Measurements from ENCODE around the gene GSG1.
A peak's percentile ranks its signal among the peaks of the same experiment; 100 is the strongest.

Gene GSG1

DNA sequence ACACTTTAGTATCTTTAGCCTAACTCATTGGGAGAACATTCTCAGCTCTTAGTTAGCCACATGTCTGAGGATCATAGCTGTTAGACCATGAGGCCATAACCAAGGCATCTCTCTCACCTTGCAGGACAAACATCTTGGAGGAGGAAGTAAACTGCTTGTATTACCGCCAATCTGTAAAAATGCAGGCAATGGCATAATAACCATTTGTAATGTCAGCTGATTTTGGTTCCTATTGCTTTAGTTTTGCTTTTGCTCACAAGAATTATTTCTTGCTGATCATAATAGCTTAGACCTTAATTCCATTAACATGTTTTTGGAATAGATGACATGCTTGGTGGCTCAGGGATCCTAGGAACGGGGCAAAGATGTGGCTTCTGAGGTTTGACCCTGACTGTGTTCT is 16.4 kb upstream of the GSG1 start:
- DNase-seq (ENCODE audit: low read depth in 2 of 2), result no peak

- DNase-seq (ENCODE audit: low read depth in 2 of 2), result no peak
Observed at GRCh38 chr12:13117029-13117428, 13.6 kb upstream of the GSG1 start.

DNA sequence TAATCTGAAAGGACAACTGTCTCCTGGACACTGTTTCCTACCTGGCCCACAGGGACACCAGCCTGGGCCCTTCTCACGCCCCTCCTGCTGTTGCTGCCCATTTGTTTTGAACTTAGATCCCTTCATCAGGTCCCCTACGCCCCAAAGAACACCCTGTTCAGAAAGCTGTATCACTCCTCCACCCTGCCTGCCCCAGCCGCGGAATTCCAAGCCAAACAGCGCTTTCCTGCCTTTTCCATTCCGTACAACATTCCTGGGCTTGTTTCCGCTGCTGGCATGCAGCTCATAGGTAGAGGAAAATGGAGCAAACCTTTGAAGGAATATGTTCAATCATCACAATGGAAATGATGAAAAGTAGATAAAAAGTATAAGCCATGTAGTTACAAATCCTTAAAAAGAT is 12.8 kb upstream of the GSG1 start:
- DNase-seq (ENCODE audit: low read depth in 2 of 2), result no peak

DNA sequence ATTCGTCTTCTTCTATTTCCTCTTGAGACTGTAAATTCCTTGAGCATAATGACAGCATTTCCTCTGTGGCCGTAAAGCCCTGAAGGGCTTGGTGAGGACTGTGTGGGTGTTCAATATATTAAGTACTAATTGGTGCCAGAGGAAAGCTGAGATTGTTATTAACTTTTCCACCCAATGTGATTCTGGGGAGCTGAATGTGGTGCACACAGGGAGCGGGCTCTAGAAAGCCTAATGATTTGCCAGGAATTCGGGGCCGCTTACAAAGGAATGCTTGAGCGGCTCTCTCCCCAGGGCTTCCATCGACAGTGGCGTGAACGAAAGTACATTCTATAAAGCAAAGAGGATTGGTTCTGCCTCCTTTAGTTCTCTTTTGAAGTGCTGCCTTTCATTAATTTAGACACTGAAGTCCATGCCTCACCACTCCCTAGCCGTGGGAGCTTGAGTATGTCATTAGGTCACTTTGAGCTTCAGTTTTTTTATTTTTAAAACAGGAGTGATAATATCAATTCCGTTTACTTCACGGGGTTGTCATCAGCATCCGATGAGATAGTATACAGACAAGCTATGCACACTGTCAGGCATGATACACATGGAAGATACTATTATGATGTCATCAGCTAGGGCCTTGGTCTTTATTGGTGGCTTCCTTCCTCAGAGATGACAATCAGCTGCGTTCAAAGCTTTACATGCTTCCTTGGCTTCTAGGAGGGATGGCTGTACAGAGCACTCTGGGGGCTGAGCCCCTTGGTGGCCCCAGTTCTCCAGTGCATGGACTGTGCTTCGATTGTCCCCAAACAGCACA is 11.0 kb upstream of the GSG1 start:
- no peak for DNase-seq (ENCODE audit: low read depth in 2 of 2)

DNA sequence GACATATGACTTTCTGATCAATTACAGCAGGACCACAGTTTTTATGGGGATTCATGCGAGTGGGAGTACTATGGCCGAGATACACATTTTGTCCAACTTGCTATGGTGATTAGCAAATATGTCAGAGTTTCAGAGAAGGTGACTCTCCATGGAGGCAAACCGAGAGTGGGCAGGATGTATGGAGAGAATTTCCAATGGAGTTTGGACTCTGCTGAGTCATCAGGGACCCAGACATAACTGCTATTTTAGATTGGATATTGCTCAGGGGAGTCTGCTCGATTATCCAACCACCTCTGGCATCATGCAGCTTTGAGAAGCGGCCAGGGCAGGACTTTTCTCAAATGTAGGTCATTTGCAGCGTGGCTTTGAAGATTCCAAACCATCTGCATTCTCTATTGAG is 9.5 kb upstream of the GSG1 start:
- no peak for DNase-seq (ENCODE audit: low read depth in 2 of 2)

DNA sequence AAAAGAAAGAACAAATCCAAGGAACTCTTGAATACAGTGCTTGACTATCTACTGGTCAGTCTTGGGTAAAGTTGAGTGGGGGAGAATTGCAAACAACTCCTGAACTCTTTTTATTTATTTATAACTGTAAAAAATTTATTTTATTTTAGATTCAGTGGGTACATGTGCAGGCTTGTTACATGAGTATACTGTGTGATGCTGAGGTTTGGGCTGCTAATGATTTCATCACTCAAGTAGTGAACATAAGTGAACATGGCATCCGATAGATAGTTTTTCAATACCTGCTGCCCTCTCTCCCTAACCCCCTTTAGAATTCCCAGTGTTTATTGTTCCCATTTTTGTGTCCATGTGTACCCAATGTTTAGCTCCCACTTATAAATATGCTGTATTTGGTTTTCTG is 3.2 kb upstream of the GSG1 start:
- no peak for DNase-seq (ENCODE audit: low read depth in 2 of 2)

- no peak for DNase-seq (ENCODE audit: low read depth in 2 of 2)
Observed at GRCh38 chr12:13105781-13106180, 2.3 kb upstream of the GSG1 start.

GRCh38 chr12:13104409-13104808 is 942 bp upstream of the GSG1 start:
- no peak for DNase-seq (ENCODE audit: low read depth in 2 of 2)

DNA sequence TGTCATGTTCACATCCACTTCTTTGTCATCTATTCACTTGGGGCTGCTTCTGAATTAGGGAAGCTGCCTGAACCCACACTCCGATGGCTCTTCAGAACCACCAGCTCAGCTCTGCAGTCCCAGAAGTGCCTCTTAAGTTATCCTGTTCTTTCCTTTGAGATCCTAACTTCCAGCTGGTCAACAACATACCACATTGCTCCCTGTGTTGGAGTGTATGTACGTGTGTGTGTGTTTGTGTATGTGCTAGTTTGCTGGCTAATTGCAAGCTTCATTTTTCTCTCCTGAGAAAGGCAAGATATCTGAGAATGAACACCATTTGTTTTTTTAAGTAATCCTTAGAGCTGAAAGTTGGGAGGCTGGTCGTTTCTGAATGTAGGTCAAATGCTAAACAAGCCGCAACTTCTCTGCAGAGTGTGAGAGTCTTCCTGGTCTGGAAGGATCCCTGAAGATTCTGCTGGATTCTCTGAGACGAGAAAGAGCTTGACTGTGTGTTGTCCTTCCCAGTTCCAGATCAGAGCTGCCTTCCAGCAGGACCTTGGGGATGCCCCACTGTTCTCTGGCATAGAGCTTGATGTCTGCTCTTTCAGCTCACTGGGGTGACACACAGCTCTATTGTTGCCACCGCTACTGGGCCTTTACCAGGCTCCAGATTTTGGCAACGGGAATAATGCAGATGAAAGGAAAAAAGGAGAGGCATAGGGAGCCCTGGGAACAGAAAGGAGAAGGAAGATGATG is 839 bp downstream of the GSG1 start:
- no peak for DNase-seq (ENCODE audit: low read depth in 2 of 2)

GRCh38 chr12:13101821-13102375 is 1.6 kb downstream of the GSG1 start:
- no peak for DNase-seq (ENCODE audit: low read depth in 2 of 2)

DNA sequence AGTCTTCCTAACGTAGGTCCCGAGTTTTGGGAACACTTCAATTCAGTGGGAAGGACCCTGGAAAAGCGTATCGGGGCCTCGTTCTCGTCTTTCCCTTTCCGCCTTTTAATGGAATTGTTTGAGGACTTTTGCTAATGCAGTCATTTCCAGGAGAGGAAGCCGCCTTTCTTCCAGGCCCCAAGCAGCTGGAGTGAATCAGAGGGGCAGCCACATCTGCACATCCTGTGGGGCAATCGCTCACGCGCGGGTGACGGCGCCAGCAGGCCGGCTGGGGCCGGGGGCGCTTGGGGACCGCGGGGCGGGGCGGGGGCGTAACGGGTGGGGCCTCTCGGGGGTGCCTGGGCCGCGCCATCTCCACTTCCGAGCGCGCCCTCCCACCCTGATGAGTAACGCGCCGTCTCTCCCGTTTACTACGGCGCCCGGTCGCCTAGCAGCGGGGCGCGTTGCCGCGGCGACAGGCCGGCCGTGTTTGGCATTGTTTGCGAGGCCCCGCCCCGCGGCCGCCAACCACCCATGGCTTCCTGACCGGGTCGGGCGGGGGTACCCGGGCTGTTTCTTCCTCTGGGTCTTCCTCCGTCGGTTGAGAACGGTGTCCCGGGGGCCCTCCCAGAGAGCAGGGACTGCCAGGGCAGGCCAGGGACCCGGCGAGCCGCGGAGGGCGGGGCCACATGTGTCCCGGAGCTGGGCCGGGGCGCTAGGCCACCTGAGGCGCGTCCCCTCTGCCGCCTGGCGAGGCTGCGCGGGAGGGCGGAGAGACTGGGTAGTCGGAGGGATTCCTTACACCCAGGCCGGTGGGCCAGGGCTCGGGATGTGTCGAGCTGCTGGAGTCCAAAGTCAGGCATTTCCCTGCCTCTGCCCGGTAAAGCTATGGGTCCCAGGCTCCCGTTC is 2.3 kb downstream of the GSG1 start:
- peak; percentile 82 to 83 for DNase-seq (ENCODE audit: low read depth in 2 of 2)

DNA sequence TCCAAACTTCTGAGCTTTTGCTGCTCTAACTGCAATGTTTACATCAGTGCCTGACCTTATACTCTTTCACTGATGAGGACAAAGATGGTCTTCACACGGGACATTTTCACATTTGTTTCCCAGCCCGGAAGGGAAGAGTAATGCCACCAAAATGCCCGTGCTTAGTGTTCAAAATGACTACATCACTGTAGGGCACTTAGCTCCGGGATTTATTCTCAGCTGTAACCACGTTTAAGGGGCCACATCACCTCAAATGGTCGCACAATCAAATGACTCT is 2.9 kb downstream of the GSG1 start:
- DNase-seq (ENCODE audit: low read depth in 2 of 2), result no peak

GRCh38 chr12:13099844-13100604 is 3.4 kb downstream of the GSG1 start:
- no peak for DNase-seq (ENCODE audit: low read depth in 2 of 2)

- DNase-seq (ENCODE audit: low read depth in 2 of 2), result no peak
Observed at GRCh38 chr12:13099066-13099843, 4.2 kb downstream of the GSG1 start.

DNA sequence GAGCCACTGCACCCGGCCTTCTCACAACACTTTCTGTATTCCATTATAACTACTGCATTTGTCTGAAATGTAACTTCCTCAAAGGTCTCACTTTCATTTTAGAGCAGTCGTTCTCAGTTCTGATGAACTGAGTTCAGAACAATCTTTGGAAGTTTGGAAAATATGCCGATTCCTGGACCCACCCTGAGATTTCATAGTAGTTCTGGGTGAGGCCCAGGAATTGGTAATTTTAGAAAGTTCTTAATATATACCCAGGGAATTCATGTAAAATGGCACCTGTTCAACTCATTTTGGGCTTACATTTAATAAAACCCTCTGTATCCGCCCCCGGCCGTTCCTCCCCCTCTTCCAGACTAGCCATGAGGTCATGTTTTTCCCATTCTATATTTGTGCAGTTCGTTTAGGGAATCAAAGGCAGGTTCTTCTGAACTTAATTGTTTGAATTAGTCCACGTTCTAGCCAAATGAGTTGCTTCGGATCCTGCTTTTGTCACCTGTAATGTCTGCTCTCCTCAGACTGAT is 5.9 kb downstream of the GSG1 start:
- DNase-seq (ENCODE audit: low read depth in 2 of 2), result no peak

DNA sequence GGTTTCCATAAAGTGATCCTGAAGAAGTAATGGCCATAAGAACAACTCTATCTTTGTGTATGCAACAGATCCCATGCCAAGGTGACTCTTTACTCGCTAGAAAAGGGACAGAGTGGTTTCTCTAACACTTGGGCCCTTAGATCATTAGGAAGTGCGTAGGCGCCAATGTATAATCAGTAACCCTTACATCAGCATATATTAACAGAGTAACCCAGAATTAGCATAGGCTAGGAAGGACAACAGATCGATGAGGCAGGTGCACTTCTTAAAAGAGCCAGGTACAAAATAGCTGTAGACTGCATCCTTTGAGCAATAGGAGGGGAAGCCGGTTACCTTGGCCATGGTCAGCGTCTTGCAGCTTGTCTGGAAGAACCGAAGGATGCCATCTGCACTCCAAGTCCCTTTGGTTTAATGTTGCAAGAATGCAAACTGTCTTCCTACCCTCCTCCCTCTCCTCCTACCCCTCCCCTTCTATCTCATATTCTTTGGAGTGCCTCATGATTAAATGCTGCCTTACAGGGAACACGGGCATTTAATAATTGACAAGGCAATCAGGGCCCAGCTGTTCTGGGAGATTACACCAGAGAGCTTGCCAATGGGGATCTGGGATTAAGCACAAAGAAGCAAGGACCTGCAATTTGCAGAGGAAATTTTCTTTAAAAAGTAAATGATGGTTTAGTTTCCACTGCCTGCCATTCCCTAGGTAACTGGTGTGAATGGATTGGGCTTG is 8.0 kb downstream of the GSG1 start:
- no peak for DNase-seq (ENCODE audit: low read depth in 2 of 2)

DNA sequence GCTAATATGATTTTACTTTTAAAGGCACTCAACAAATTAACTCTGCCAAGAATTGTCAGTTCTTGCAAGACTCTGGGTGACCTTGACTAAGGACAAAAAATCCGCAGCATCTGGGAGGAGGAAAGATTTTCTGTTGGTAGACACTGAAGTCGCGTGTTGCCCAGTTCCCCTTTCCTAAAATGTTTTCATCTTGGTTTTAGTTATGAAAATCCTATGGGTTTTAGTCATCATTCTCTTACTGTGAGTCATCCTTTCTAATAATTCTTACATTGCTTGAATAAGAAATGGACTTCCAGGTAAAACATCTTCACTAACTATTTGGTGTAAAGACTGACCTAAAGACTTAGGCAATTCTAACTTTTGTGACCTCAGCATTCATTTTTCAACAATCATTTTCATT is 9.1 kb downstream of the GSG1 start:
- DNase-seq (ENCODE audit: low read depth in 2 of 2), result no peak

DNA sequence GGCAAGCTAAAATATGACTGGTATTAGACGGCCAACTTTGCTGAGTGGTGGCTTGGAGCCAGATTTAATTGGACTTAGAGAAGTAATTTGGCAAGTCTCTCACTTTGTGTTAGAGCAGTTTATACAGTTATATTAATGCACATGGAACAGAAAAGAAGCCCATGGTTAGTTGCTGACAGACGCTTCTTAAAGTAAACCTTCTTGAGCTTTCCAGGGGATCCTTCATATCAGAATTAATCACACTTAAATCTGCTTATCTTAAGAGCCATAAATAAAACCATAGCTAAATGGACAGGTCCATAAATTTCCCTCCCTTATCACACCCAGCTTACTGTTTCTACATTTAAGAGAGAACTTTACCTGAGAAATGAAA is 9.6 kb downstream of the GSG1 start:
- no peak for DNase-seq (ENCODE audit: low read depth in 2 of 2)

GRCh38 chr12:13093191-13093847 is 10.1 kb downstream of the GSG1 start:
- no peak for DNase-seq (ENCODE audit: low read depth in 2 of 2)
